H9 (cell line): ENCODE measurements around the gene PSPN. TPM values are rescaled to one million over a fixed set of nuclear protein-coding genes. Genes with fewer than 3 reads are reported as not detected.

Source experiments
- DNase-seq: peaks from one replicate; pipeline ENCODE4 v3.0.0-alpha.2; 2017
- H2AFZ ChIP-seq: one replicate; pipeline ENCODE4 v1.6.1; 2013; ENCODE audit warnings: mild to moderate bottlenecking, low read length, control low read depth, moderate library complexity
- H2AK5ac ChIP-seq: 2 replicates; pipeline ENCODE4 v1.6.1; 2013; ENCODE audit warnings: low read length, control low read depth, mixed read lengths; ENCODE audit not compliant: insufficient read length
- H2BK120ac ChIP-seq: one replicate; pipeline ENCODE4 v1.6.1; 2013; ENCODE audit warnings: low read depth, mild to moderate bottlenecking, low read length, control low read depth, inconsistent platforms; ENCODE audit not compliant: poor library complexity, severe bottlenecking
- H2BK12ac ChIP-seq: 2 replicates; pipeline ENCODE4 v1.6.1; 2013; ENCODE audit warnings: low read length, control low read depth, mixed read lengths, low read depth; ENCODE audit not compliant: insufficient read length
- H2BK15ac ChIP-seq: 2 replicates; pipeline ENCODE4 v1.6.1; 2013; ENCODE audit warnings: low read depth, low read length, control low read depth
- H2BK20ac ChIP-seq: one replicate; pipeline ENCODE4 v1.6.1; 2013; ENCODE audit warnings: low read depth, mild to moderate bottlenecking, low read length, control low read depth, inconsistent platforms; ENCODE audit not compliant: poor library complexity, severe bottlenecking
- H2BK5ac ChIP-seq: 2 replicates; pipeline ENCODE4 v1.6.1; 2013; ENCODE audit warnings: low read length, control low read depth, mixed read lengths; ENCODE audit not compliant: insufficient read length
- H3K14ac ChIP-seq: 2 replicates; pipeline ENCODE4 v1.6.1; 2013; ENCODE audit warnings: low read length, control low read depth; ENCODE audit not compliant: insufficient read depth
- H3K18ac ChIP-seq: 2 replicates; pipeline ENCODE4 v1.6.1; 2013; ENCODE audit warnings: low read depth, mild to moderate bottlenecking, mixed read lengths, low read length, control low read depth; ENCODE audit not compliant: insufficient read length
- H3K23ac ChIP-seq: 2 replicates; pipeline ENCODE4 v1.6.1; 2013; ENCODE audit warnings: low read length, control low read depth, mixed read lengths, low read depth; ENCODE audit not compliant: insufficient read length
- H3K23me2 ChIP-seq: 2 replicates; pipeline ENCODE4 v1.6.1; 2013; ENCODE audit warnings: low read depth, mild to moderate bottlenecking, mixed read lengths, low read length, control low read depth; ENCODE audit not compliant: insufficient read length, poor library complexity, severe bottlenecking
- H3K27ac ChIP-seq: 2 replicates; pipeline ENCODE4 v1.5.1; 2013; ENCODE audit warnings: low read length, control low read depth, mixed read lengths, low read depth; ENCODE audit not compliant: insufficient read length
- H3K27me3 ChIP-seq: 2 replicates; pipeline ENCODE4 v1.6.1; 2013; ENCODE audit warnings: low read length, control low read depth, inconsistent platforms; ENCODE audit not compliant: insufficient read depth
- H3K4ac ChIP-seq: 2 replicates; pipeline ENCODE4 v1.6.1; 2013; ENCODE audit warnings: low read depth, mild to moderate bottlenecking, control low read depth, inconsistent platforms, low read length, moderate library complexity
- H3K4me1 ChIP-seq: 2 replicates; pipeline ENCODE4 v1.6.1; 2013; ENCODE audit warnings: low read length, control low read depth, inconsistent platforms; ENCODE audit not compliant: insufficient read depth
- H3K4me2 ChIP-seq: 2 replicates; pipeline ENCODE4 v1.6.1; 2013; ENCODE audit warnings: low read length, control low read depth, mixed read lengths; ENCODE audit not compliant: insufficient read length, insufficient read depth
- H3K56ac ChIP-seq: 2 replicates; pipeline ENCODE4 v1.6.1; 2013; ENCODE audit warnings: low read depth, mild to moderate bottlenecking, mixed read lengths, low read length, control low read depth; ENCODE audit not compliant: insufficient read length
- H3K79me1 ChIP-seq: 2 replicates; pipeline ENCODE4 v1.6.1; 2013; ENCODE audit warnings: low read depth, mild to moderate bottlenecking, moderate library complexity, low read length, control low read depth, inconsistent platforms; ENCODE audit not compliant: insufficient read depth, poor library complexity, severe bottlenecking
- H3K79me2 ChIP-seq: 2 replicates; pipeline ENCODE4 v1.6.1; 2013; ENCODE audit warnings: low read length, control low read depth, inconsistent platforms; ENCODE audit not compliant: insufficient read depth
- H3K9ac ChIP-seq: 2 replicates; pipeline ENCODE4 v1.6.1; 2013; ENCODE audit warnings: low read length, control low read depth, mixed read lengths; ENCODE audit not compliant: insufficient read length; ENCODE audit errors: extremely low read depth
- H3K9me3 ChIP-seq: one replicate; pipeline ENCODE4 v1.6.1; 2013; ENCODE audit warnings: low read depth, low read length, inconsistent platforms; ENCODE audit not compliant: control insufficient read depth
- H3T11ph ChIP-seq: one replicate; pipeline ENCODE4 v1.6.1; 2013; ENCODE audit warnings: mild to moderate bottlenecking, low read length, control low read depth, inconsistent platforms
- H4K20me1 ChIP-seq: one replicate; pipeline ENCODE4 v1.6.1; 2013; ENCODE audit not compliant: control insufficient read depth, insufficient read length, insufficient read depth
- H4K5ac ChIP-seq: 2 replicates; pipeline ENCODE4 v1.6.1; 2013; ENCODE audit warnings: low read depth, mild to moderate bottlenecking, mixed read lengths, low read length, control low read depth; ENCODE audit not compliant: insufficient read length
- H4K8ac ChIP-seq: replicated peaks from 2 replicates; pipeline ENCODE4 v1.6.1; 2013; ENCODE audit warnings: low read length, control low read depth, mixed read lengths, low read depth; ENCODE audit not compliant: insufficient read length
- H4K91ac ChIP-seq: 2 replicates; pipeline ENCODE4 v1.6.1; 2013; ENCODE audit warnings: low read depth, mild to moderate bottlenecking, moderate library complexity, mixed read lengths, low read length, control low read depth; ENCODE audit not compliant: insufficient read length
- H3K27ac Mint-ChIP-seq, 3 experiments: 2 replicates in 2 of 3; 3 replicates in 1 of 3; pipeline ENCODE4 v1.8.0; 2020 to 2021; ENCODE audit warnings: mixed read lengths in 3 of 3, mild to moderate bottlenecking in 1 of 3, moderate library complexity in 1 of 3
- H3K27me3 Mint-ChIP-seq: 2 replicates; pipeline ENCODE4 v1.8.0; 2021; ENCODE audit warnings: low read depth, mild to moderate bottlenecking, moderate library complexity, mixed read lengths
- H3K36me3 Mint-ChIP-seq, 3 experiments: 2 replicates in 2 of 3; 3 replicates in 1 of 3; pipeline ENCODE4 v1.8.0; 2020 to 2021; ENCODE audit warnings: low read depth in 3 of 3, mixed read lengths in 3 of 3; ENCODE audit not compliant: insufficient read depth in 1 of 3
- H3K4me1 Mint-ChIP-seq, 2 experiments: 2 replicates each; pipeline ENCODE4 v1.8.0; 2020; ENCODE audit warnings: mixed read lengths in 2 of 2
- H3K4me3 Mint-ChIP-seq, 2 experiments: 2 replicates in 1 of 2; 3 replicates in 1 of 2; pipeline ENCODE4 v1.8.0; 2020 to 2021; ENCODE audit warnings: mild to moderate bottlenecking in 2 of 2, mixed read lengths in 2 of 2, moderate library complexity in 1 of 2
- H3K9me3 Mint-ChIP-seq, 2 experiments: 2 replicates in 1 of 2; 3 replicates in 1 of 2; pipeline ENCODE4 v1.8.0; 2020; ENCODE audit warnings: mild to moderate bottlenecking in 2 of 2, mixed read lengths in 2 of 2, moderate library complexity in 1 of 2
- WGBS: extraction: QIAGEN DNeasy Blood & Tissue Kit; methylation state at CpG from one replicate; pipeline ENCODE4 v1.1.7; 2013; ENCODE audit warnings: missing lambda C conversion rate, low lambda C conversion rate, mixed read lengths; ENCODE audit not compliant: insufficient read length; ENCODE audit errors: extremely low coverage; 5-methylcytosine and 5-hydroxymethylcytosine counted together
- total RNA-seq: library from RNA; stranded (reverse); gene quantifications from 2 replicates; pipeline ENCODE4 v1.2.1, GENCODE V29; 2021
- TF ChIP-seq, protein P1 (sequence below): fragments of 200-600 bp; sonication (generic); conservative IDR thresholded peaks from 3 replicates; pipeline ENCODE4 v1.8.0; 2021; ENCODE audit warnings: antibody characterized with exemption, mild to moderate bottlenecking

The PSPN gene
- total RNA-seq, 1 experiment from 2014 or later = 2.1 TPM

DNA sequence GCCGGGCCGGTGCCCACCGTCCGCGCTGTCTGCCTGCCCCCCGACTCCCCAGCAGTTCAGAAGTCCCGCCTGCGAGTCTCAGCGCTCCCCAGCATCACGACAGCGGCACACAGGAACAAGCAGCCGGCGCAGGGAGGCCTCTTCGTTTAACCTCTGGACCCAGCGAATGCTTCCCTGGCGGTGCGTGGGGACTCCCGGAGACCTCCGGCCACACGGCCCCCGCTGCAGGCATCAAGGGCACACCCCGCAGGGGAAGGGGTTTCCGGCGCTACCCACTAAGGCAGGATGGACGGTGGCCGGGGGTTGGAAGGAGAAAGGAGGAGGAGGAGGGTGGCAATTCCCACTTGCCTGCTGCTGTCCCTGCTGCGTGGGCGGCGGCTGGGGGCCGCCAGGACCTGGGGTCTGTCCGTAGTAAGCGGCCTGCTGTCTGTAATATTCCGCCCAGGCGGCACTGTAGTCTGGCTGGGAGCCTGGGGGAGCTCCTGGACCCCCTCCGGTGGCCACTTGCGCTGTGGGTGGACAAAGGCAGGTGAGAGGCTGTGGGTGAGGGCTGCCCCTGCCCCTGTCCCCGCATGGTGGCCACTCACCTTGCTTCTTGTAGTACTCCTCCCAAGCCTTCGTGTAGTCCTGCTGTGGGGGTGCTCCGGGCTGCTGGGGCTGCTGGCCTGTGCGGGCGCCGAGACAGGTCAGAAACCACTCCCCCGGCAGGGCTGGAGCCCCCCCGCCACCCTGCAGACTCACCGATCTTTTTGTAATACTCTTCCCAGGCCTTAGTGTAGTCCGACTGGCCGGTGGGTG lies 39.3 kb upstream of the PSPN start:
- peaks cover 3 to 21% of the 10 kb centered on the region in 2 experiments for H3K4me1 Mint-ChIP-seq
- Histone ChIP-seq H3K27me3 (no peaks in the 10 kb centered on the region), H2AFZ (no peak overlapping the region), H2BK12ac (no peak overlapping the region), H2BK20ac (no peak overlapping the region), H4K20me1 (no peaks in the 10 kb centered on the region), H2AK5ac (no peak overlapping the region), H3K4ac (no peak overlapping the region), H3K27ac (no peak overlapping the region), H3K9ac (no peak overlapping the region), H3T11ph (no peak overlapping the region), H2BK120ac (no peak overlapping the region), H3K14ac (no peak overlapping the region), H2BK5ac (no peak overlapping the region), H3K56ac (no peak overlapping the region), H3K4me1 (no peaks in the 10 kb centered on the region), H4K8ac (no peak overlapping the region), H3K4me2 (no peak overlapping the region), H3K23me2 (no peaks in the 10 kb centered on the region), H3K79me1 (peaks cover 3% of the 10 kb centered on the region), H3K18ac (no peak overlapping the region), H2BK15ac (no peak overlapping the region), H4K91ac (no peak overlapping the region), H4K5ac (no peak overlapping the region), H3K23ac (no peak overlapping the region), H3K9me3 (no peaks in the 10 kb centered on the region), H3K79me2 (peaks cover 3% of the 10 kb centered on the region; the same call in 1 of the 2 replicates)
- 0 out of 5 replicates have a peak overlapping the region, but pooled peaks of 1 of the 2 experiments have one; percentile 26 for H3K4me3 Mint-ChIP-seq
- TF ChIP-seq, protein P1, sequence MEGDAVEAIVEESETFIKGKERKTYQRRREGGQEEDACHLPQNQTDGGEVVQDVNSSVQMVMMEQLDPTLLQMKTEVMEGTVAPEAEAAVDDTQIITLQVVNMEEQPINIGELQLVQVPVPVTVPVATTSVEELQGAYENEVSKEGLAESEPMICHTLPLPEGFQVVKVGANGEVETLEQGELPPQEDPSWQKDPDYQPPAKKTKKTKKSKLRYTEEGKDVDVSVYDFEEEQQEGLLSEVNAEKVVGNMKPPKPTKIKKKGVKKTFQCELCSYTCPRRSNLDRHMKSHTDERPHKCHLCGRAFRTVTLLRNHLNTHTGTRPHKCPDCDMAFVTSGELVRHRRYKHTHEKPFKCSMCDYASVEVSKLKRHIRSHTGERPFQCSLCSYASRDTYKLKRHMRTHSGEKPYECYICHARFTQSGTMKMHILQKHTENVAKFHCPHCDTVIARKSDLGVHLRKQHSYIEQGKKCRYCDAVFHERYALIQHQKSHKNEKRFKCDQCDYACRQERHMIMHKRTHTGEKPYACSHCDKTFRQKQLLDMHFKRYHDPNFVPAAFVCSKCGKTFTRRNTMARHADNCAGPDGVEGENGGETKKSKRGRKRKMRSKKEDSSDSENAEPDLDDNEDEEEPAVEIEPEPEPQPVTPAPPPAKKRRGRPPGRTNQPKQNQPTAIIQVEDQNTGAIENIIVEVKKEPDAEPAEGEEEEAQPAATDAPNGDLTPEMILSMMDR = no peak
- WGBS = no CpG with 5 or more reads among the region's 47 CpGs
- DNase-seq = no peak
- peaks cover 30 to 68% (median 68%) of the 10 kb centered on the region in 3 experiments for H3K36me3 Mint-ChIP-seq
- peak overlapping the region in 1 of 3 experiments; percentile 95; a peak in 2 of 7 replicates for H3K27ac Mint-ChIP-seq
- no peaks in the 10 kb centered on the region for H3K27me3 Mint-ChIP-seq
- H3K9me3 Mint-ChIP-seq = no peaks in the 10 kb centered on the region; a peak in 1 of 5 replicates
